Measurements from ENCODE around the gene CSTB.
A peak's percentile ranks its signal among the peaks of the same experiment; 100 is the strongest.
"Not testable (repeated sequence)": the region's sequence is repeated elsewhere in the genome, so short reads cannot be mapped to it uniquely, and the experiment has no call there.

Gene CSTB, protein sequence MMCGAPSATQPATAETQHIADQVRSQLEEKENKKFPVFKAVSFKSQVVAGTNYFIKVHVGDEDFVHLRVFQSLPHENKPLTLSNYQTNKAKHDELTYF

DNA sequence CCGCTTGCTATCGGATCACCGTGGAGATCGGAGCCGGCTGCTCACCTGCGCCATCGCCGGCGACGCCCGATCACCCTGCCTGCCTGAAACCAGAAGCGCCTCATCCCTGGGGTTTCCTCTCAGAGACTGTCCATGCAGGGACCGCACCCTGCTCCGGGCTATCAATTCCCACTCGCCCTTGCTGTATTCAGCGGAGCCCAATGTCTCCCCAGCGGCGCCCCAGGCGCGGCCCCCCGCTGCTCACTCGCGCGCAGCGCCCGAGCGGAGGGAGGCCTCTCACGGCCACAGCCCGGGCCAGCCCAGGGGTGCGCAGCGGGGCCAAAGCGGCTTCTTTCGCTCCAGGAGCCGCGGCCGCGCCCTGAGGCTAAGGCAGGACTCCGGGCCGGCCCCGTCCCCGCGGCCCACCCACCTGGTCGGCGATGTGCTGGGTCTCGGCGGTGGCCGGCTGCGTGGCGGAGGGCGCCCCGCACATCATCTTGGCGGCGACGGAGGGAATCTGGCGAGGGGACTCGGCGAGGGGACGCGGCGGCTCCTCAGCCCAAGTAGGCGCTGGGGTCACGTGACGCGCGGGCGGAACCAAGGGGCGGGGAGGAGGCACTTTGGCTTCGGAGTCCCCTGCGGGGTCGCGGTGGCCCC is at the start of gene CSTB:
TSS of gene CSTB (minus strand) at position 514 of the 636 bp plus-strand sequence. CDS start at position 475, 39 bp downstream.
- DNase-seq (ENCODE audit: extremely low read depth, low read depth) = no peak
- TF ChIP-seq, protein P1, sequence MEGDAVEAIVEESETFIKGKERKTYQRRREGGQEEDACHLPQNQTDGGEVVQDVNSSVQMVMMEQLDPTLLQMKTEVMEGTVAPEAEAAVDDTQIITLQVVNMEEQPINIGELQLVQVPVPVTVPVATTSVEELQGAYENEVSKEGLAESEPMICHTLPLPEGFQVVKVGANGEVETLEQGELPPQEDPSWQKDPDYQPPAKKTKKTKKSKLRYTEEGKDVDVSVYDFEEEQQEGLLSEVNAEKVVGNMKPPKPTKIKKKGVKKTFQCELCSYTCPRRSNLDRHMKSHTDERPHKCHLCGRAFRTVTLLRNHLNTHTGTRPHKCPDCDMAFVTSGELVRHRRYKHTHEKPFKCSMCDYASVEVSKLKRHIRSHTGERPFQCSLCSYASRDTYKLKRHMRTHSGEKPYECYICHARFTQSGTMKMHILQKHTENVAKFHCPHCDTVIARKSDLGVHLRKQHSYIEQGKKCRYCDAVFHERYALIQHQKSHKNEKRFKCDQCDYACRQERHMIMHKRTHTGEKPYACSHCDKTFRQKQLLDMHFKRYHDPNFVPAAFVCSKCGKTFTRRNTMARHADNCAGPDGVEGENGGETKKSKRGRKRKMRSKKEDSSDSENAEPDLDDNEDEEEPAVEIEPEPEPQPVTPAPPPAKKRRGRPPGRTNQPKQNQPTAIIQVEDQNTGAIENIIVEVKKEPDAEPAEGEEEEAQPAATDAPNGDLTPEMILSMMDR (IDR thresholded peaks at IDR 0.05; ENCODE audit: low read depth, low read length) = no peak

DNA sequence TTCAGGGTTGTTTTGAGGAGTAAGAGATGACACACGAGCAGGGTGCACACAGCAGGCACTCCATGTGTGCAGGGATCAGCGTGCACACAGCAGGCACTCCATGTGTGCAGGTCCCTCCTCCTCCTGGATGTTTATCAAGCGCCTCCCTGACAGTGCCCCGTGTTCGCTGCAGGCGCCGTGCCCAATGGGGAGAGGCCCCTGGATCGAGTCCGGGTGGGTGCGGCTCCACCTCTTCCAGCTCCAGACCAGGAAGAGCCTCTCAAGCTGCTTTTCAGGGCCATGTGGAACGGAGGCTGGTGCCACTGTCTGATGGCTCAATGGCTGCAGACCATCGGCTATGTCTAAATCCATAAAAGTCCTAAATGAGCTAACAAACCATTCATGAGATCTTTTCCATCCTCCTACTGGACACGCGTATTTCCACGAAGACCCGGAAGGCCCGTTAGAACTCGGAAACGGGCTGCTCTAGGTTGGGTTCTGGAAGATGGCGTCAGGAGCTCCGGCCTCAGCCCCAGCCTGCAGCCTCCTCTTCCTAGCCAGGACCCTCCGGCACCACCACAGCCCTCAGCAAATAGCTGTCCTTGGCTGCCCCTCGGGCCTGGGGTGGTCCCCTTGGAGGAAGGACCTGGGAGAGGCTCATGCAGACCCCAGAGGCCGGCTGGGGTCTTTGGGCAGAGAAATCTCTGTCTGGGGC is 49.3 kb upstream of the CSTB start:
- TF ChIP-seq, protein P1 (IDR thresholded peaks at IDR 0.05; ENCODE audit: low read depth, low read length) = no peak

DNA sequence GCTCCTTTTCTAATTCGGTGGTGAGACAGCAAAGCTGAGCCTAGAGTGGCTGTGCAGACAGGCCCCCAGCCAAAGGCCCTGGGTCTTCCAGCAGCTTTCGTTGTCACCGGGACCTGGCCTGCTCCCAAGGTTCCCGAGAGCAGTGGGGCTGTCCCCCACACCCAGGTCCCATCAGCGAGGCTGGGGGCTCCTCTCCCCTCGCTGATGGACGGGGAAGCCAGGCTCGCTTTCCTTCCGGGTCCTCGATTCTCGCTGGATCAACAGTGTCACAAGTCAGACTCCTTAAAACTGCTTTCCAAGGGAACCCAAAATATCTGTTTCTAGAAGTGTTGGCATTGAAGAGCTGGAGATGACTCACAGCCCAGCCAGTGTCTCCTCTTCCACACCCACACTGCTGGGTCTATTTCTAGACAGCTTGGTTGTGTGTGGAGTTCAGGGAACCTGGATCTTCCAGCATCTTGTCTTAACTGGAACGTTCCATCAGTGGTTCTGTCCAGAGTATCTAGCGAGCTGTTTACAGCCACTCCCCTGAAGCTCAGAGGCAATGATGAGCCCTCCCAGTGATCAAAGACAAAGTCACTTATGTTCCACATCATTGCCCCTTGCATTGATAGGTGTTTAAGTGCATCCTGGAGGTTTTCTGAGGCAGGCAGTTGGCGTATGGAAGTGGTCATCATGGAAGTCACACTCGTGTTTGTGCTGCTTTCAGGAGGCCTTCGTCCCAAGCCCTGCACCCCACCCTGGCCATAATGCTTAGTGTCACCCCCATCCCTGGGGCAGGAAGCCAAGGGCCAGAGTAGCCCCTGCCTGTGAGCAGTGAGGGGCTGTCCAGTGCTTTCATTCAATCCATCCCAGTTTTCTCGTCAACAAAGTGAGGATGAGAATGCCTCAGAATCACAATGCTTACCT is 48.5 kb upstream of the CSTB start:
- peak; percentile 11 for DNase-seq (ENCODE audit: extremely low read depth, low read depth)

More for the DNA sequence above, 49.3 kb upstream of the CSTB start:
- DNase-seq (ENCODE audit: extremely low read depth, low read depth) = no peak

DNA sequence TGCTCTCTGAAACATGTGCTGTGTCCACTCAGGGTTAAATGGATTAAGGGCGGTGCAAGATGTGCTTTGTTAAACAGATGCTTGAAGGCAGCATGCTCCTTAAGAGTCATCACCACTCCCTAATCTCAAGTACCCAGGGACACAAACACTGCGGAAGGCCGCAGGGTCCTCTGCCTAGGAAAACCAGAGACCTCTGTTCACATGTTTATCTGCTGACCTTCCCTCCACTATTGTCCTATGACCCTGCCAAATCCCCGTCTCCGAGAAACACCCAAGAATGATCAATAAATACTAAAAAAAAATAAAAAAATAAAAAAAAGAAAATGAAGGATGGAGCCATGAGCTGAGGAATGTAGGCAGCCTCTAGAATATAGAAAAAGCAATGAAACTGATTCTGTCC is 46.6 kb upstream of the CSTB start:
- not testable (repeated sequence) for DNase-seq (ENCODE audit: extremely low read depth, low read depth)

More for the DNA sequence above, 48.5 kb upstream of the CSTB start:
- TF ChIP-seq, protein P1 (IDR thresholded peaks at IDR 0.05; ENCODE audit: low read depth, low read length) = no peak

DNA sequence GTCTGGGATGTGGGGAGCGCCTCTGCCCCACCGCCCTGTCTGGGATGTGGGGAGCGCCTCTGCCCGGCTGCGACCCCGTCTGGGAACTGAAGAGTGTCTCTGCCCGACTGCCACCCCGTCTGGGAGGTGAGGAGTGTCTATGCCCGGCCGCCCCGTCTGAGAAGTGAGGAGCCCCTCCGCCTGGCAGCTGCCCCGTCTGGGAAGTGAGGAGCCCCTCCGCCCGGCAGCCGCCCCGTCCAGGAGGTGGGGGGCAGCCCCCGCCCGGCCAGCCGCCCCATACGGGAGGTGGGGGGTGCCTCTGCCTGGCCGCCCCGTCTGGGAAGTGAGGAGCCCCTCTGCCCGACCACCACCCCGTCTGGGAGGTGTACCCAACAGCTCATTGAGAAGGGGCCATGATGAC is 46.1 kb upstream of the CSTB start:
- not testable (repeated sequence) for DNase-seq (ENCODE audit: extremely low read depth, low read depth)

DNA sequence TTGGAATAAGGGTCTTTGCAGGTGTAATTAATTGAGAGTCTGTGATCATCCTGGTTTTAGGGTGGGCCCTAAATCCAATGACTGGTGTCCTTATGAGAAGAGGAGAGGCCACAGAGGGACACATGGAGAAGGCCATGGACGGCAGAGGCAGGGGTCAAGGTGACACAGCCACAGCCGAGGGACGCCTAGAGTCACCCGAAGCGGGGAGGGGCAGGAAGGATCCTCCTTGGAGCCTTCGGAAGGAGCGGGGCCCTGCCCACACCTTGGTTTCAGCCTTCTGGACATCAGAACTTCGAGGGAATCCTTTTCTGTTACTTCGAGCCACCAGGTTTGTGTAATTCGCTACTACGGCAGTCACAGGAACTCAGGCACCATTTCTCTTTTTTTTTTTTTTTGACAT is 44.4 kb upstream of the CSTB start:
- no peak for DNase-seq (ENCODE audit: extremely low read depth, low read depth)
- TF ChIP-seq, protein P1 (IDR thresholded peaks at IDR 0.05; ENCODE audit: low read depth, low read length) = no peak

DNA sequence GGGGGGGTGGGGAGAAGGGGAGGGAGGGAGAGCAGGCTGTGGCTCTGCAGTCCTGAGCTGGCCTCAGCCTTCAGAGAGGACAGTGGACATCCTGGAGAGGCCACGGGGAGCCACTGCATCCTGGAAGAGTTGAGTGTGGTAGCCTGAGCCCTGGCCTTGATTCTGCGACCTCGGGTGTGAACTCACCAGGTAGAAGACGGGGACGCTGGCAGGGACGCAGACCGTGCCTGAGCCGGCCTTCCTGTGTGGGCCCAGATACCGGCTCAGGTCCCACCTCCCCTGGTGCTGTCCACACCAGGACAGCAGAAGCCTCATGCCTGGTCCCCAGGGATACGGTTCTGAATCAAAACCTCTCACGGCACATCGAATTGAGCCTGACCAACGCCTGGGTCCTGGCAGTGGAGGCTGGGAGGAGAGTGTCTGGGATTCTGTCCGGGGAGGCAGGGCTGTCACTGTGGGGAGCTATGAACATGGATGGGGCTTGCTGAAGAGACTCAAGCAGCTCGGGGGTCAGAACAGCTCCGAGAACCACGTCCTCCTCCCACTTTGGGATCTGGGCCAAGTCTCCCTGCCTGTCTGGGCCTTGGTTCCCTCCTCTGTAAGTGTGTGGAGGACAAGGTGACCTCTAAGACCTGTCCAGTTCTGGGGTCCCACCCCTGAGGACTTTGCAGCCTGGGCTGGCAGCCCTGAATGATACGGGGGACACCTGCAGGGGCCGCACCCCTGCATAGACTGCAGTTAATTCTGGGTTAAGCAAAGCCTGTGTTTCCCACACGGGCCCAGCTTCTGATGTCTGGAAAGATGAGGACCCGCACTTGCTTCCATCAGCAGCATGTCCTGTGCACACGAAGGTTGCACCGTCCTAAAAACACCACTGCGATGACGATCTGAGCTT is 43.6 kb upstream of the CSTB start:
- no peak for DNase-seq (ENCODE audit: extremely low read depth, low read depth)
- TF ChIP-seq, protein P1 (IDR thresholded peaks at IDR 0.05; ENCODE audit: low read depth, low read length) = no peak
